Osteoblast (primary cell): ENCODE data around the gene ZNF534. TPM values are rescaled to one million over a fixed set of nuclear protein-coding genes. Genes with fewer than 3 reads are reported as not detected.
"Not testable (repeated sequence)": the region's sequence is repeated elsewhere in the genome, so short reads cannot be mapped to it uniquely, and the experiment has no call there.

Experiments
- DNase-seq: peaks from one replicate; pipeline ENCODE4 v3.0.0; 2011; ENCODE audit warnings: low spot score, mixed read lengths; ENCODE audit not compliant: insufficient read length; ENCODE audit errors: missing footprints
- H2AFZ ChIP-seq: 2 replicates; pipeline ENCODE4 v1.6.0; 2011; ENCODE audit warnings: mild to moderate bottlenecking, low read length
- H3K27ac ChIP-seq: 2 replicates; pipeline ENCODE4 v1.5.1; 2011; ENCODE audit warnings: mild to moderate bottlenecking, low read depth, low read length, moderate library complexity
- H3K27me3 ChIP-seq: 2 replicates; pipeline ENCODE4 v1.6.0; 2012; ENCODE audit warnings: mild to moderate bottlenecking, control low read depth, inconsistent platforms, low read length, moderate library complexity; ENCODE audit not compliant: insufficient read depth
- H3K36me3 ChIP-seq: 2 replicates; pipeline ENCODE4 v1.5.1; 2011; ENCODE audit warnings: mild to moderate bottlenecking, low read length, control low read depth, moderate library complexity; ENCODE audit not compliant: insufficient read depth
- H3K4me1 ChIP-seq: 2 replicates; pipeline ENCODE4 v1.5.1; 2011; ENCODE audit warnings: mild to moderate bottlenecking, low read length, control low read depth, moderate library complexity; ENCODE audit not compliant: insufficient read depth
- H3K4me2 ChIP-seq: 2 replicates; pipeline ENCODE4 v1.6.0; 2011; ENCODE audit warnings: mild to moderate bottlenecking, low read length; ENCODE audit not compliant: insufficient read depth
- H3K4me3 ChIP-seq: fragments of 200-600 bp; sonication (generic); 3 replicates; pipeline ENCODE4 v1.5.1; 2012; ENCODE audit warnings: mild to moderate bottlenecking, low read length, inconsistent platforms; ENCODE audit not compliant: insufficient read depth
- H3K79me2 ChIP-seq: 2 replicates; pipeline ENCODE4 v1.6.0; 2012; ENCODE audit warnings: mild to moderate bottlenecking, low read length, control low read depth, inconsistent platforms; ENCODE audit not compliant: insufficient read depth
- H3K9me3 ChIP-seq: 2 replicates; pipeline ENCODE4 v1.5.1; 2011; ENCODE audit warnings: low read depth, low read length, control low read depth
- H4K20me1 ChIP-seq: 2 replicates; pipeline ENCODE4 v1.6.0; 2012; ENCODE audit warnings: mild to moderate bottlenecking, low read length, control low read depth; ENCODE audit not compliant: insufficient read depth
- total RNA-seq: library from RNA; depleted of rRNA; stranded (reverse); fragments of >200 nt; gene quantifications from 2 replicates; pipeline ENCODE4 v1.2.3, GENCODE V29; 2012
- TF ChIP-seq, protein P1 (sequence below): IDR thresholded peaks from 2 replicates; pipeline ENCODE4 v1.5.1; 2011; ENCODE audit warnings: mild to moderate bottlenecking, low read depth, low read length, moderate library complexity; ENCODE audit errors: extremely low read depth

ZNF534 gene
- total RNA-seq, 1 donor = not detected

GRCh38 chr19:52473655-52474350, 44.9 kb downstream of the ZNF534 start:
- DNase-seq = no peak
- Histone ChIP-seq H4K20me1 (no peaks in the 10 kb centered on the region), H3K4me2 (no peak overlapping the region), H3K79me2 (no peaks in the 10 kb centered on the region), H3K27ac (no peak overlapping the region), H3K4me3 (no peak overlapping the region), H2AFZ (no peak overlapping the region), H3K27me3 (no peaks in the 10 kb centered on the region), H3K4me1 (no peaks in the 10 kb centered on the region), H3K9me3 (peaks cover 44% of the 10 kb centered on the region), H3K36me3 (no peaks in the 10 kb centered on the region)
- TF ChIP-seq, protein P1, sequence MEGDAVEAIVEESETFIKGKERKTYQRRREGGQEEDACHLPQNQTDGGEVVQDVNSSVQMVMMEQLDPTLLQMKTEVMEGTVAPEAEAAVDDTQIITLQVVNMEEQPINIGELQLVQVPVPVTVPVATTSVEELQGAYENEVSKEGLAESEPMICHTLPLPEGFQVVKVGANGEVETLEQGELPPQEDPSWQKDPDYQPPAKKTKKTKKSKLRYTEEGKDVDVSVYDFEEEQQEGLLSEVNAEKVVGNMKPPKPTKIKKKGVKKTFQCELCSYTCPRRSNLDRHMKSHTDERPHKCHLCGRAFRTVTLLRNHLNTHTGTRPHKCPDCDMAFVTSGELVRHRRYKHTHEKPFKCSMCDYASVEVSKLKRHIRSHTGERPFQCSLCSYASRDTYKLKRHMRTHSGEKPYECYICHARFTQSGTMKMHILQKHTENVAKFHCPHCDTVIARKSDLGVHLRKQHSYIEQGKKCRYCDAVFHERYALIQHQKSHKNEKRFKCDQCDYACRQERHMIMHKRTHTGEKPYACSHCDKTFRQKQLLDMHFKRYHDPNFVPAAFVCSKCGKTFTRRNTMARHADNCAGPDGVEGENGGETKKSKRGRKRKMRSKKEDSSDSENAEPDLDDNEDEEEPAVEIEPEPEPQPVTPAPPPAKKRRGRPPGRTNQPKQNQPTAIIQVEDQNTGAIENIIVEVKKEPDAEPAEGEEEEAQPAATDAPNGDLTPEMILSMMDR = no peak

- Histone ChIP-seq H3K36me3 (no peaks in the 10 kb centered on the region), H3K9me3 (peaks cover 39% of the 10 kb centered on the region), H3K27ac (no peak overlapping the region), H3K4me1 (no peaks in the 10 kb centered on the region), H3K4me2 (no peak overlapping the region), H3K79me2 (no peaks in the 10 kb centered on the region), H3K27me3 (no peaks in the 10 kb centered on the region), H2AFZ (no peak overlapping the region), H4K20me1 (no peaks in the 10 kb centered on the region), H3K4me3 (no peak overlapping the region)
- TF ChIP-seq, protein P1 = no peak
- no peak for DNase-seq
These were observed 45.6 kb downstream of the ZNF534 start for GRCh38 chr19:52474351-52475127.

- H4K20me1 ChIP-seq, H3K4me1 ChIP-seq, H3K4me2 ChIP-seq, H3K4me3 ChIP-seq, H3K79me2 ChIP-seq, H2AFZ ChIP-seq, H3K27me3 ChIP-seq, H3K27ac ChIP-seq, DNase-seq, H3K36me3 ChIP-seq, H3K9me3 ChIP-seq: not testable (repeated sequence)
These were observed 55.3 kb downstream of the ZNF534 start for GRCh38 chr19:52484111-52484743.

DNA sequence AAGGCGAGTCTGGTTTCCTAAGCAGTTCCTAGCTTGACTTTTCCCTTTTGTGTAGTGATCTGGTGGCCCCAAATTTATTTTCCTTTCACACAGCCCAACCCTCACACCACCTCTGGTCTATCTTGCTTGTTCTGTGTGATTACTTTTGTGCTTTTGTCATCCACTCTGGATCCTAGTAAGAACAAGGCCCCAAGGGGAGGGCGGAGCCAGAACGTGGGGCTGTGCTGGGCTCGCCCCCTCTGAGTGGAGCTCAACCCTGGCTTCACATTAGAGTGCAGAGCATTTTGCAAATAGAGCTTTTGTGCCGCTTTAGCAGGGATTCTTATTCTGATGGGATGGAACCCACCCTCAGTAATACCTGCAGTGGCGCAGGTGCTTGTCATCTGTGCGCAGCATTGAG, 56.1 kb downstream of the ZNF534 start:
- not testable (repeated sequence) for H4K20me1 ChIP-seq, H2AFZ ChIP-seq, H3K4me1 ChIP-seq, H3K4me2 ChIP-seq, H3K36me3 ChIP-seq, H3K27ac ChIP-seq, DNase-seq, H3K79me2 ChIP-seq, H3K27me3 ChIP-seq, H3K9me3 ChIP-seq, H3K4me3 ChIP-seq

- H3K4me2 ChIP-seq, H3K9me3 ChIP-seq, H3K4me1 ChIP-seq, H3K79me2 ChIP-seq, H4K20me1 ChIP-seq, H2AFZ ChIP-seq, DNase-seq, H3K27me3 ChIP-seq, H3K27ac ChIP-seq, H3K36me3 ChIP-seq, H3K4me3 ChIP-seq: not testable (repeated sequence)
These were observed 56.8 kb downstream of the ZNF534 start for GRCh38 chr19:52485561-52486240.
